Measurements from ENCODE around the gene RAPGEF5.

DNA sequence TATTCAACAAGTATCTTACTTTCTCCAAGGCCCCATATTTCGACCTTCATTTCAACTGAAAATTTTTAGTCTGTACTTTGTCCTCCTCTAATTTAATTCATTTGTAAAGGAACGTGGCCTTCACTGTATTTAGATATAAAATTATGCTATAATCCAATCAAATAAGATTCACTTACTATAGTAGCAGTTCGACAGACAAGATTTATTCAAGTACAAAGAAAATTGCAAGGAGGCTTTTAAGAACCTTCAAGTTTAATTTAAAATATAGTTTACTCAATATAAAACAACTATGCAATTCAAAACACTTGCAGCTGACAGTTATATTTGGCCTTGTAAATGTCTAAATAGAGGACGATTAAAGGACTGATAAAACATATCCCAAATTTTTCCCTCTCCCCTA is 85.6 kb downstream of the RAPGEF5 start:
- TF ChIP-seq, protein P1, sequence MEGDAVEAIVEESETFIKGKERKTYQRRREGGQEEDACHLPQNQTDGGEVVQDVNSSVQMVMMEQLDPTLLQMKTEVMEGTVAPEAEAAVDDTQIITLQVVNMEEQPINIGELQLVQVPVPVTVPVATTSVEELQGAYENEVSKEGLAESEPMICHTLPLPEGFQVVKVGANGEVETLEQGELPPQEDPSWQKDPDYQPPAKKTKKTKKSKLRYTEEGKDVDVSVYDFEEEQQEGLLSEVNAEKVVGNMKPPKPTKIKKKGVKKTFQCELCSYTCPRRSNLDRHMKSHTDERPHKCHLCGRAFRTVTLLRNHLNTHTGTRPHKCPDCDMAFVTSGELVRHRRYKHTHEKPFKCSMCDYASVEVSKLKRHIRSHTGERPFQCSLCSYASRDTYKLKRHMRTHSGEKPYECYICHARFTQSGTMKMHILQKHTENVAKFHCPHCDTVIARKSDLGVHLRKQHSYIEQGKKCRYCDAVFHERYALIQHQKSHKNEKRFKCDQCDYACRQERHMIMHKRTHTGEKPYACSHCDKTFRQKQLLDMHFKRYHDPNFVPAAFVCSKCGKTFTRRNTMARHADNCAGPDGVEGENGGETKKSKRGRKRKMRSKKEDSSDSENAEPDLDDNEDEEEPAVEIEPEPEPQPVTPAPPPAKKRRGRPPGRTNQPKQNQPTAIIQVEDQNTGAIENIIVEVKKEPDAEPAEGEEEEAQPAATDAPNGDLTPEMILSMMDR (IDR thresholded peaks at IDR 0.05) = no peak
- no peak for TF ChIP-seq POLR2A (IDR thresholded peaks at IDR 0.05)
